Gastroesophageal sphincter (tissue), 4 donors: ENCODE results near the gene NT5DC1. TPM values are rescaled to one million over a fixed set of nuclear protein-coding genes. Genes with fewer than 3 reads are reported as not detected.
"Not testable (repeated sequence)": the region's sequence is repeated elsewhere in the genome, so short reads cannot be mapped to it uniquely, and the experiment has no call there.

ENCODE experiments used
- ATAC-seq: fragments of 150-250 bp; one replicate; pipeline ENCODE4 v1.9.1; 2016; ENCODE audit warnings: mild to moderate bottlenecking, moderate library complexity
- H3K27ac ChIP-seq, 4 donors: fragments of 200-600 bp; sonication (generic) in 3 of 4; 1 replicate in 3 of 4; 2 replicates in 1 of 4; pipeline ENCODE4 v1.5.1; 2016 to 2019
- H3K27me3 ChIP-seq: fragments of 200-600 bp; sonication (generic); one replicate; pipeline ENCODE4 v1.5.1; 2019
- H3K36me3 ChIP-seq, 2 donors: fragments of 200-600 bp; sonication (generic); one replicate each; pipeline ENCODE4 v1.5.1; 2019; ENCODE audit warnings: control low read depth in 1 of 2
- H3K4me1 ChIP-seq, 3 donors: fragments of 200-600 bp; sonication (generic); 1 replicate in 2 of 3; 2 replicates in 1 of 3; pipeline ENCODE4 v1.5.1; 2016 to 2019; ENCODE audit warnings: control low read depth in 2 of 3
- H3K4me3 ChIP-seq, 2 donors: fragments of 200-600 bp; sonication (generic); one replicate each; pipeline ENCODE4 v1.5.1; 2019; ENCODE audit warnings: mild to moderate bottlenecking in 1 of 2, moderate library complexity in 1 of 2
- H3K9me3 ChIP-seq, 3 donors: fragments of 200-600 bp; sonication (generic); one replicate each; pipeline ENCODE4 v1.5.1; 2017 to 2019; ENCODE audit warnings: control low read depth in 2 of 3
- CTCF ChIP-seq, 4 experiments: fragments of 200-600 bp in 2 of 4; fragments of 450-650 bp in 2 of 4; sonication (generic) in 1 of 4; IDR thresholded peaks; one replicate each; pipeline ENCODE4 v1.5.1; 2017 to 2019; ENCODE audit warnings: antibody characterized with exemption in 4 of 4, mild to moderate bottlenecking in 2 of 4, moderate library complexity in 2 of 4
- EP300 ChIP-seq: sonication (generic); formaldehyde crosslinking; IDR thresholded peaks from one replicate; pipeline ENCODE4 v1.6.1; 2017; ENCODE audit warnings: antibody characterized with exemption, mild to moderate bottlenecking
- POLR2A ChIP-seq, 2 donors: fragments of 450-650 bp; IDR thresholded peaks; one replicate each; pipeline ENCODE4 v1.6.1; 2017; ENCODE audit warnings: antibody characterized with exemption in 2 of 2, mild to moderate bottlenecking in 2 of 2, moderate library complexity in 1 of 2
- POLR2AphosphoS5 ChIP-seq: sonication (generic); formaldehyde crosslinking; IDR thresholded peaks from one replicate; pipeline ENCODE4 v1.6.1; 2017; ENCODE audit warnings: antibody characterized with exemption
- WGBS, 2 donors: methylation state at CpG; one replicate each; pipeline ENCODE4 v1.1.5; 2018; ENCODE audit warnings: low coverage in 1 of 2; 5-methylcytosine and 5-hydroxymethylcytosine counted together
- total RNA-seq, 4 donors: library from RNA; depleted of rRNA; stranded (reverse); fragments of >200 nt; gene quantifications; one replicate each; pipeline ENCODE4 v1.1.0, GENCODE V29; 2016

Gene NT5DC1
- total RNA-seq, 4 donors from 2014 or later, result 7.1 to 17.4 (median 12.6) TPM

GRCh38 chr6:116279232-116280160 lies 178.8 kb downstream of the NT5DC1 start, which contains the start of gene TSPYL1:
Gene TSPYL1 (minus strand): TSS chr6:116279930. CDS start chr6:116279830, 100 bp downstream.
- Histone ChIP-seq H3K27ac (peak within 1 kb of the TSS; percentile 95 to 100 (median 98)), H3K4me3 (peak within 1 kb of the TSS; percentile 84 to 88), H3K4me1 (peaks cover 4 to 55% (median 14%) of the 10 kb centered on the region in 3 donors), H3K36me3 (no peaks in the 10 kb centered on the region), H3K27me3 (no peaks in the 10 kb centered on the region), H3K9me3 (no peaks in the 10 kb centered on the region)
- ATAC-seq, result peak; percentile 97
- 0 to 1% methylated on average over 1 to 24 of the region's 71 CpGs for WGBS, 2 donors
- peak; percentile 96 to 97 for TF ChIP-seq POLR2A (IDR thresholded peaks at IDR 0.05)
- peak; percentile 100 for TF ChIP-seq POLR2AphosphoS5
- no peak for TF ChIP-seq EP300

GRCh38 chr6:116280161-116280932 lies 179.7 kb downstream of the NT5DC1 start:
- no peaks in the 10 kb centered on the region for H3K36me3 ChIP-seq
- H3K27ac ChIP-seq, result peak overlapping the region; percentile 85 to 100 (median 98)
- H3K27me3 ChIP-seq, result no peaks in the 10 kb centered on the region
- H3K9me3 ChIP-seq, result no peaks in the 10 kb centered on the region
- peaks cover 4 to 47% (median 14%) of the 10 kb centered on the region in 3 donors for H3K4me1 ChIP-seq
- 9 to 11% methylated on average over 7 to 8 of the region's 8 CpGs for whole genome bisulfite sequencing, 2 donors
- ATAC-seq, result no peak
- peak overlapping the region; percentile 84 to 88 for H3K4me3 ChIP-seq
- TF ChIP-seq POLR2AphosphoS5 (no peak), POLR2A (IDR thresholded peaks at IDR 0.05) (no peak), EP300 (no peak), CTCF (IDR thresholded peaks at IDR 0.05) (no peak)

GRCh38 chr6:116280933-116281316 lies 180.3 kb downstream of the NT5DC1 start:
- TF ChIP-seq EP300, result no peak
- no peak for TF ChIP-seq POLR2A (IDR thresholded peaks at IDR 0.05)
- no peak for TF ChIP-seq POLR2AphosphoS5
- no peak for TF ChIP-seq CTCF (IDR thresholded peaks at IDR 0.05)
- peak overlapping the region in 3 of 4 donors; percentile 98 to 100 (median 99) for H3K27ac ChIP-seq
- no peak for ATAC-seq
- peaks cover 0 to 41% (median 14%) of the 10 kb centered on the region in 3 donors for H3K4me1 ChIP-seq
- H3K36me3 ChIP-seq, result no peaks in the 10 kb centered on the region
- H3K9me3 ChIP-seq, result no peaks in the 10 kb centered on the region
- H3K4me3 ChIP-seq, result no peak overlapping the region
- 85 to 89% methylated on average over 5 of the region's 5 CpGs for WGBS, 2 donors
- H3K27me3 ChIP-seq, result no peaks in the 10 kb centered on the region

GRCh38 chr6:116282698-116283097 lies 182.0 kb downstream of the NT5DC1 start:
- ATAC-seq, result no peak
- no peak overlapping the region for H3K4me3 ChIP-seq
- WGBS, 2 donors, result 50 to 79% methylated on average over 2 of the region's 2 CpGs
- TF ChIP-seq CTCF (IDR thresholded peaks at IDR 0.05) (no peak), POLR2AphosphoS5 (no peak), POLR2A (IDR thresholded peaks at IDR 0.05) (no peak), EP300 (no peak)
- no peak overlapping the region for H3K27ac ChIP-seq
- no peaks in the 10 kb centered on the region for H3K36me3 ChIP-seq
- H3K9me3 ChIP-seq, result no peaks in the 10 kb centered on the region
- H3K4me1 ChIP-seq, result peaks cover 0 to 23% (median 13%) of the 10 kb centered on the region in 3 donors
- H3K27me3 ChIP-seq, result no peaks in the 10 kb centered on the region

GRCh38 chr6:116283191-116283590 lies 182.5 kb downstream of the NT5DC1 start:
- H3K4me1 ChIP-seq, result peaks cover 0 to 18% (median 9%) of the 10 kb centered on the region in 3 donors
- H3K27ac ChIP-seq, result no peak overlapping the region
- no peak overlapping the region for H3K4me3 ChIP-seq
- no peaks in the 10 kb centered on the region for H3K9me3 ChIP-seq
- 50 to 57% methylated on average over 1 of the region's 1 CpG for WGBS, 2 donors
- no peaks in the 10 kb centered on the region for H3K27me3 ChIP-seq
- H3K36me3 ChIP-seq, result no peaks in the 10 kb centered on the region
- no peak for ATAC-seq
- TF ChIP-seq EP300 (no peak), POLR2AphosphoS5 (no peak), POLR2A (IDR thresholded peaks at IDR 0.05) (no peak)

GRCh38 chr6:116284984-116285383 lies 184.3 kb downstream of the NT5DC1 start:
- H3K36me3 ChIP-seq, H3K4me3 ChIP-seq, H3K9me3 ChIP-seq, H3K27ac ChIP-seq, H3K27me3 ChIP-seq, ATAC-seq: not testable (repeated sequence)
- peaks cover 0 to 12% (median 5%) of the 10 kb centered on the region in 3 donors for H3K4me1 ChIP-seq
- WGBS, 2 donors, result 97 to 100% methylated on average over 4 of the region's 4 CpGs
